Astrocyte (in vitro differentiated cells and primary cell): ENCODE results near the gene ELAC2. TPM values are rescaled to one million over a fixed set of nuclear protein-coding genes. Genes with fewer than 3 reads are reported as not detected.

Experiments
- DNase-seq: peaks from one replicate; pipeline ENCODE4 v3.0.0-alpha.2; 2010; ENCODE audit warnings: low read depth
- FAIRE-seq: peaks from 2 replicates; lab custom pipeline; 2011; peaks lifted over from hg19 to GRCh38; lab: Jason Lieb, UNC
- H2AFZ ChIP-seq: 2 replicates; pipeline ENCODE4 v1.6.0; 2012; ENCODE audit warnings: low read depth, low read length, inconsistent platforms
- H3K27ac ChIP-seq: 2 replicates; pipeline ENCODE4 v1.5.1; 2011; ENCODE audit warnings: low read depth, low read length, inconsistent platforms
- H3K27me3 ChIP-seq: 2 replicates; pipeline ENCODE4 v1.6.0; 2011; ENCODE audit warnings: low read length, inconsistent platforms; ENCODE audit not compliant: insufficient read depth
- H3K36me3 ChIP-seq: 2 replicates; pipeline ENCODE4 v1.5.1; 2011; ENCODE audit warnings: low read length, inconsistent platforms; ENCODE audit not compliant: insufficient read depth
- H3K4me1 ChIP-seq: 2 replicates; pipeline ENCODE4 v1.5.1; 2011; ENCODE audit warnings: low read length, inconsistent platforms; ENCODE audit not compliant: insufficient read depth
- H3K4me2 ChIP-seq: 2 replicates; pipeline ENCODE4 v1.6.0; 2012; ENCODE audit warnings: low read length, inconsistent platforms
- H3K4me3 ChIP-seq: 2 replicates; pipeline ENCODE4 v1.5.1; 2011; ENCODE audit warnings: low read depth, mild to moderate bottlenecking, low read length, inconsistent platforms; ENCODE audit not compliant: insufficient read depth
- H3K79me2 ChIP-seq: 2 replicates; pipeline ENCODE4 v1.6.0; 2012; ENCODE audit warnings: mild to moderate bottlenecking, low read length, inconsistent platforms; ENCODE audit not compliant: insufficient read depth
- H3K9ac ChIP-seq: 2 replicates; pipeline ENCODE4 v1.6.0; 2012; ENCODE audit warnings: mild to moderate bottlenecking, low read length, inconsistent platforms
- H3K9me3 ChIP-seq: 2 replicates; pipeline ENCODE4 v1.5.1; 2012; ENCODE audit warnings: low read depth, mild to moderate bottlenecking, low read length, inconsistent platforms; ENCODE audit not compliant: insufficient read depth
- H4K20me1 ChIP-seq: 2 replicates; pipeline ENCODE4 v1.6.0; 2012; ENCODE audit warnings: low read length, inconsistent platforms; ENCODE audit not compliant: insufficient read depth
- H3K27ac Mint-ChIP-seq: one replicate; pipeline ENCODE4 v1.8.0; 2021; ENCODE audit warnings: mild to moderate bottlenecking, mixed read lengths; ENCODE audit not compliant: unreplicated experiment
- H3K27me3 Mint-ChIP-seq: one replicate; pipeline ENCODE4 v1.8.0; 2021; ENCODE audit warnings: low read depth, mixed read lengths; ENCODE audit not compliant: unreplicated experiment
- H3K36me3 Mint-ChIP-seq: one replicate; pipeline ENCODE4 v1.8.0; 2021; ENCODE audit warnings: low read depth, mixed read lengths; ENCODE audit not compliant: unreplicated experiment
- H3K4me1 Mint-ChIP-seq: one replicate; pipeline ENCODE4 v1.8.0; 2021; ENCODE audit warnings: low read depth, mixed read lengths; ENCODE audit not compliant: unreplicated experiment
- H3K4me3 Mint-ChIP-seq: one replicate; pipeline ENCODE4 v1.8.0; 2021; ENCODE audit warnings: mild to moderate bottlenecking, moderate library complexity, mixed read lengths; ENCODE audit not compliant: unreplicated experiment
- H3K9me3 Mint-ChIP-seq: one replicate; pipeline ENCODE4 v1.8.0; 2021; ENCODE audit warnings: mild to moderate bottlenecking, mixed read lengths; ENCODE audit not compliant: unreplicated experiment
- CTCF ChIP-seq: IDR thresholded peaks from 2 replicates; pipeline ENCODE4 v1.5.1; 2011; ENCODE audit warnings: low read depth, mild to moderate bottlenecking, inconsistent platforms, low read length, moderate library complexity; ENCODE audit not compliant: insufficient read depth
- EZH2 ChIP-seq: IDR thresholded peaks from 2 replicates; pipeline ENCODE4 v1.6.1; 2012; ENCODE audit warnings: mild to moderate bottlenecking, low read length, inconsistent platforms; ENCODE audit not compliant: insufficient read depth
- total RNA-seq: library from RNA; stranded (reverse); gene quantifications from 2 replicates; pipeline ENCODE4 v1.2.1, GENCODE V29; 2021

Gene ELAC2
- total RNA-seq, 1 donor from 2014 or later = 63.2 TPM

GRCh38 chr17:13004336-13004735 is 13.5 kb downstream of the ELAC2 start:
- FAIRE-seq = no peak
- H3K27ac ChIP-seq = no peak overlapping the region
- no peaks in the 10 kb centered on the region for H3K4me1 Mint-ChIP-seq

GRCh38 chr17:13003927-13004326 is 13.9 kb downstream of the ELAC2 start:
- Histone ChIP-seq H3K4me1 (peaks cover 3% of the 10 kb centered on the region), H4K20me1 (peaks cover 26% of the 10 kb centered on the region), H3K4me2 (no peak overlapping the region), H3K27me3 (no peaks in the 10 kb centered on the region), H3K36me3 (peaks cover 50% of the 10 kb centered on the region), H3K4me3 (no peak overlapping the region), H3K9ac (no peak overlapping the region), H2AFZ (no peak overlapping the region), H3K79me2 (no peaks in the 10 kb centered on the region), H3K9me3 (no peaks in the 10 kb centered on the region), H3K27ac (no peak overlapping the region)
- Mint-ChIP-seq H3K4me3 (no peak overlapping the region), H3K9me3 (no peaks in the 10 kb centered on the region), H3K27ac (no peak overlapping the region), H3K4me1 (no peaks in the 10 kb centered on the region), H3K27me3 (no peaks in the 10 kb centered on the region), H3K36me3 (no peaks in the 10 kb centered on the region)
- TF ChIP-seq EZH2 (no peak), CTCF (no peak)
- DNase-seq (no peak), FAIRE-seq (no peak)

More at GRCh38 chr17:13004336-13004735, 13.5 kb downstream of the ELAC2 start:
- DNase-seq = peak; percentile 27
- Histone ChIP-seq H3K36me3 (peaks cover 47% of the 10 kb centered on the region), H3K9ac (no peak overlapping the region), H3K4me3 (no peak overlapping the region), H3K27me3 (no peaks in the 10 kb centered on the region), H3K4me1 (peaks cover 3% of the 10 kb centered on the region), H3K4me2 (no peak overlapping the region), H2AFZ (no peak overlapping the region), H4K20me1 (peaks cover 26% of the 10 kb centered on the region), H3K9me3 (no peaks in the 10 kb centered on the region), H3K79me2 (no peaks in the 10 kb centered on the region)
- Mint-ChIP-seq H3K9me3 (no peaks in the 10 kb centered on the region), H3K27me3 (no peaks in the 10 kb centered on the region), H3K27ac (no peak overlapping the region), H3K36me3 (no peaks in the 10 kb centered on the region), H3K4me3 (no peak overlapping the region)
- no peak for TF ChIP-seq EZH2
- TF ChIP-seq CTCF = no peak

- H3K36me3 Mint-ChIP-seq = no peaks in the 10 kb centered on the region
- Histone ChIP-seq H3K79me2 (no peaks in the 10 kb centered on the region), H3K9me3 (no peaks in the 10 kb centered on the region), H3K27ac (no peak overlapping the region), H2AFZ (no peak overlapping the region), H3K4me2 (no peak overlapping the region), H3K27me3 (no peaks in the 10 kb centered on the region), H3K4me3 (no peak overlapping the region), H3K9ac (no peak overlapping the region), H3K4me1 (peaks cover 3% of the 10 kb centered on the region), H3K36me3 (peaks cover 51% of the 10 kb centered on the region), H4K20me1 (peaks cover 23% of the 10 kb centered on the region)
- no peaks in the 10 kb centered on the region for H3K9me3 Mint-ChIP-seq
- no peak overlapping the region for H3K27ac Mint-ChIP-seq
- DNase-seq (no peak), FAIRE-seq (no peak)
- H3K4me3 Mint-ChIP-seq = no peak overlapping the region
- H3K27me3 Mint-ChIP-seq = no peaks in the 10 kb centered on the region
- TF ChIP-seq EZH2 (no peak), CTCF (no peak)
- no peaks in the 10 kb centered on the region for H3K4me1 Mint-ChIP-seq
These were observed 14.4 kb downstream of the ELAC2 start for GRCh38 chr17:13003454-13003851.
